GM12878 (cell line): ENCODE results near the gene ATP6V1G3.

Source experiments
- CHD4 ChIP-seq: fragments of 200-600 bp; sonication (generic); IDR thresholded peaks from 2 replicates; pipeline ENCODE4 v1.6.1; 2016; ENCODE audit warnings: mild to moderate bottlenecking
- EZH2 ChIP-seq: IDR thresholded peaks from 2 replicates; pipeline ENCODE4 v1.6.1; 2012; ENCODE audit warnings: low read depth, mild to moderate bottlenecking, control low read depth, inconsistent platforms, low read length, borderline replicate concordance; ENCODE audit not compliant: control insufficient read depth
- NFYB ChIP-seq: IDR thresholded peaks from 2 replicates; pipeline ENCODE4 v1.6.1; 2011; ENCODE audit warnings: low read depth, mild to moderate bottlenecking, low read length, improper control_type of control experiment, moderate library complexity; ENCODE audit not compliant: insufficient read depth
- POLR2A ChIP-seq: IDR thresholded peaks from 2 replicates; pipeline ENCODE4 v1.6.1; 2011; ENCODE audit warnings: low read depth, mild to moderate bottlenecking, low read length
- REST ChIP-seq: IDR thresholded peaks from 2 replicates; pipeline ENCODE4 v1.6.1; 2012; ENCODE audit warnings: mild to moderate bottlenecking, low read depth, low read length
- SIN3A ChIP-seq: IDR thresholded peaks from 2 replicates; pipeline ENCODE4 v1.6.1; 2012; ENCODE audit warnings: low read depth, low read length, improper control_type of control experiment
- ZBTB4 ChIP-seq: fragments of 450-650 bp; formaldehyde crosslinking; IDR thresholded peaks from 2 replicates; pipeline ENCODE4 v1.4.0; 2022; ENCODE audit warnings: mild to moderate bottlenecking, moderate library complexity
- TF ChIP-seq, protein P1 (sequence below), 3 experiments: IDR thresholded peaks in 2 of 3; conservative IDR thresholded peaks in 1 of 3; 2 replicates each; pipeline ENCODE4 v1.5.1; 2011; ENCODE audit warnings: low read depth in 3 of 3, low read length in 3 of 3, mild to moderate bottlenecking in 3 of 3, control low read depth in 2 of 3, moderate library complexity in 2 of 3, inconsistent platforms in 1 of 3, mixed read lengths in 1 of 3; ENCODE audit not compliant: control insufficient read depth in 2 of 3, insufficient read depth in 1 of 3; ENCODE audit errors: extremely low read depth in 1 of 3
- TF ChIP-seq, protein P2 (sequence below): IDR thresholded peaks from 2 replicates; pipeline ENCODE4 v1.6.1; 2012; ENCODE audit warnings: low read depth, low read length, improper control_type of control experiment
- TF ChIP-seq, protein P3 (sequence below): IDR thresholded peaks from 2 replicates; pipeline ENCODE4 v1.6.1; 2011; ENCODE audit warnings: low read depth, low read length, improper control_type of control experiment, borderline replicate concordance

DNA sequence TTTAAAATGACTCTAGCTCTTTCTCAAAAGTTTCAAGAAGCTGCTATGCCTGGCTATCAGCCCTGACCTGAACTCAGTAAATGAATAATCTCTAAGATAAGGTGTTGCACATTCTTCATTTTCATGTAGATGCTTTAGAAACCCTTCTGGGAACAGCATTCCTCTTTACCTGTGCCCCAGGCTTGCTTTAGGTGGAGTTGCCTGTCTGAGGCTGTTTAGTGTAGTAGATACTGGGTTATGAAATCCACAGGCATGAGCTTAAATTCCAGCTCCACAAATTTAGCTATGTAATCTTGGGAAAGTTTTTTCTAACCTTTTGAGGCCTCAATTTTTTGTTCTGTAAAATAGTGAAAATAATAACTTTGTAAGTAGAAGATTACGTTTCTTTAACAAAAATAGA, 41.6 kb downstream of the ATP6V1G3 start:
- TF ChIP-seq, protein P1, sequence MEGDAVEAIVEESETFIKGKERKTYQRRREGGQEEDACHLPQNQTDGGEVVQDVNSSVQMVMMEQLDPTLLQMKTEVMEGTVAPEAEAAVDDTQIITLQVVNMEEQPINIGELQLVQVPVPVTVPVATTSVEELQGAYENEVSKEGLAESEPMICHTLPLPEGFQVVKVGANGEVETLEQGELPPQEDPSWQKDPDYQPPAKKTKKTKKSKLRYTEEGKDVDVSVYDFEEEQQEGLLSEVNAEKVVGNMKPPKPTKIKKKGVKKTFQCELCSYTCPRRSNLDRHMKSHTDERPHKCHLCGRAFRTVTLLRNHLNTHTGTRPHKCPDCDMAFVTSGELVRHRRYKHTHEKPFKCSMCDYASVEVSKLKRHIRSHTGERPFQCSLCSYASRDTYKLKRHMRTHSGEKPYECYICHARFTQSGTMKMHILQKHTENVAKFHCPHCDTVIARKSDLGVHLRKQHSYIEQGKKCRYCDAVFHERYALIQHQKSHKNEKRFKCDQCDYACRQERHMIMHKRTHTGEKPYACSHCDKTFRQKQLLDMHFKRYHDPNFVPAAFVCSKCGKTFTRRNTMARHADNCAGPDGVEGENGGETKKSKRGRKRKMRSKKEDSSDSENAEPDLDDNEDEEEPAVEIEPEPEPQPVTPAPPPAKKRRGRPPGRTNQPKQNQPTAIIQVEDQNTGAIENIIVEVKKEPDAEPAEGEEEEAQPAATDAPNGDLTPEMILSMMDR (IDR thresholded peaks at IDR 0.05 in 2 of 3, conservative IDR thresholded peaks at IDR 0.05 in 1 of 3; ENCODE audit: control insufficient read depth in 2 of 3, extremely low read depth in 1 of 3, insufficient read depth in 1 of 3, low read depth in 3 of 3, low read length in 3 of 3), result no peak
- TF ChIP-seq POLR2A (no peak), SIN3A (no peak), EZH2 (no peak), ZBTB4 (CRISPR knock-in tag) (no peak), REST (no peak), CHD4 (no peak), NFYB (no peak)
- TF ChIP-seq, protein P2, sequence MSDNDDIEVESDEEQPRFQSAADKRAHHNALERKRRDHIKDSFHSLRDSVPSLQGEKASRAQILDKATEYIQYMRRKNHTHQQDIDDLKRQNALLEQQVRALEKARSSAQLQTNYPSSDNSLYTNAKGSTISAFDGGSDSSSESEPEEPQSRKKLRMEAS, result no peak
- TF ChIP-seq, protein P3, sequence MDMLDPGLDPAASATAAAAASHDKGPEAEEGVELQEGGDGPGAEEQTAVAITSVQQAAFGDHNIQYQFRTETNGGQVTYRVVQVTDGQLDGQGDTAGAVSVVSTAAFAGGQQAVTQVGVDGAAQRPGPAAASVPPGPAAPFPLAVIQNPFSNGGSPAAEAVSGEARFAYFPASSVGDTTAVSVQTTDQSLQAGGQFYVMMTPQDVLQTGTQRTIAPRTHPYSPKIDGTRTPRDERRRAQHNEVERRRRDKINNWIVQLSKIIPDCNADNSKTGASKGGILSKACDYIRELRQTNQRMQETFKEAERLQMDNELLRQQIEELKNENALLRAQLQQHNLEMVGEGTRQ, result no peak
